Measurements from ENCODE around the gene AKAP7. TPM values are rescaled to one million over a fixed set of nuclear protein-coding genes. Genes with fewer than 3 reads are reported as not detected.
A peak's percentile ranks its signal among the peaks of the same experiment; 100 is the strongest.

AKAP7 gene
- total RNA-seq, 1 experiment from 2014 or later = 3.1 TPM

- Histone ChIP-seq H3K4me1 (ENCODE audit: control insufficient read depth in 1 of 2, insufficient read depth in 2 of 2, low read length in 2 of 2) (0 out of 4 replicates have a peak, but pooled peaks cover 0 to 4% of the 10 kb centered on the region in 2 experiments), H3K27ac (ENCODE audit: low read depth, low read length) (peak overlapping the region; percentile 13; the same call in 1 of the 2 replicates), H2AFZ (ENCODE audit: low read depth, low read length, poor library complexity, severe bottlenecking) (no peak overlapping the region), H3K9ac (ENCODE audit: low read length) (no peak overlapping the region), H3K9me2 (ENCODE audit: insufficient read depth) (no peaks in the 10 kb centered on the region), H3K4me2 (ENCODE audit: low read length) (0 out of 2 replicates have a peak overlapping the region, but pooled peaks have one; percentile 5), H3K79me2 (ENCODE audit: insufficient read depth, low read length) (no peaks in the 10 kb centered on the region), H3K27me3 (ENCODE audit: insufficient read depth, low read length) (no peaks in the 10 kb centered on the region), H3K4me3 (replicated peaks in 1 of 2; ENCODE audit: low read depth in 1 of 2, low read length in 2 of 2) (no peak overlapping the region), H3K9me3 (ENCODE audit: control insufficient read depth in 1 of 2, insufficient read depth in 1 of 2, low read depth in 1 of 2, low read length in 2 of 2) (no peaks in the 10 kb centered on the region), H3K36me3 (ENCODE audit: control insufficient read depth in 1 of 2, insufficient read depth in 2 of 2, low read length in 2 of 2) (no peaks in the 10 kb centered on the region), H4K20me1 (ENCODE audit: insufficient read depth) (no peaks in the 10 kb centered on the region)
- TF ChIP-seq CTCF (IDR thresholded peaks at IDR 0.05 in 2 of 3, conservative IDR thresholded peaks at IDR 0.05 in 1 of 3; ENCODE audit: borderline replicate concordance in 1 of 3, insufficient read depth in 1 of 3, low read depth in 2 of 3, low read length in 2 of 3) = no peak
- no peak for TF ChIP-seq EZH2 (IDR thresholded peaks at IDR 0.05)
- no peak for TF ChIP-seq MAX (IDR thresholded peaks at IDR 0.05)
- no peak for TF ChIP-seq ZNF274 (IDR thresholded peaks at IDR 0.05; ENCODE audit: low read depth, low read length)
- no peak for TF ChIP-seq SIN3A (IDR thresholded peaks at IDR 0.05; ENCODE audit: low read depth)
- no peak for TF ChIP-seq EZH2phosphoT487 (IDR thresholded peaks at IDR 0.05; ENCODE audit: borderline replicate concordance)
- no peak for TF ChIP-seq CBX3 (IDR thresholded peaks at IDR 0.05; ENCODE audit: low read depth)
- TF ChIP-seq POLR2AphosphoS5 (IDR thresholded peaks at IDR 0.05; ENCODE audit: low read depth, low read length) = no peak
- TF ChIP-seq RAD21 (IDR thresholded peaks at IDR 0.05; ENCODE audit: low read depth) = no peak
- BruUV-seq (replicated peaks) = no TSS peak
- ChIA-PET CTCF (interaction anchor here (1.7 kb wide), 1 partner anchor 9 kb away, joined by 4 read pairs; no protein-coding TSS in a partner anchor), POLR2A (no interaction called here), RAD21 (ENCODE audit: low non-redundant PET in 1 of 2, low total read pairs in 2 of 2, uncharacterized antibody in 2 of 2, unreplicated experiment in 2 of 2) (no interaction called here)
- no peak for DNase-seq (ENCODE audit: low read depth, low spot score)
- ATAC-seq = peak; percentile 40; the same call in 1 of the 2 replicates
- intact Hi-C loops (cut with micrococcal nuclease) = no loop called here
These were observed 38.4 kb downstream of the AKAP7 start for GRCh38 chr6:131173680-131174079.
